ENCODE data around the gene SEC16A. TPM values are rescaled to one million over a fixed set of nuclear protein-coding genes. Genes with fewer than 3 reads are reported as not detected.
"Not testable (repeated sequence)": the region's sequence is repeated elsewhere in the genome, so short reads cannot be mapped to it uniquely, and the experiment has no call there.

SEC16A gene
- total and polyA plus RNA-seq, 3 experiments from 2014 or later = 42.9 to 78.0 (median 75.5) TPM

GRCh38 chr9:136429683-136430491 lies 53.0 kb downstream of the SEC16A start:
- Mint-ChIP-seq H3K27ac (no peak overlapping the region), H3K4me3 (no peak overlapping the region), H3K9me3 (no peaks in the 10 kb centered on the region), H3K36me3 (peaks cover 0 to 35% (median 0%) of the 10 kb centered on the region in 3 donors), H3K27me3 (no peaks in the 10 kb centered on the region), H3K4me1 (no peaks in the 10 kb centered on the region)
- ChIA-PET POLR2A (no interaction called here), CTCF (no interaction called here)
- H3K4me1 ChIP-seq (ENCODE audit: insufficient read depth, low read length) = no peaks in the 10 kb centered on the region
- no peaks in the 10 kb centered on the region for H3K27me3 ChIP-seq (ENCODE audit: insufficient read depth, low read length, poor library complexity, severe bottlenecking)
- no peaks in the 10 kb centered on the region for H3K9me3 ChIP-seq (ENCODE audit: low read length)
- H3K4me3 ChIP-seq (ENCODE audit: low read length) = no peak overlapping the region
- no peaks in the 10 kb centered on the region for H3K36me3 ChIP-seq (ENCODE audit: insufficient read depth, low read length)
- no peak overlapping the region for H3K27ac ChIP-seq (ENCODE audit: low read depth, low read length)
- DNase-seq = no peak

- no peak for DNase-seq
- Mint-ChIP-seq H3K27ac (no peak overlapping the region), H3K4me1 (no peaks in the 10 kb centered on the region), H3K4me3 (no peak overlapping the region), H3K9me3 (no peaks in the 10 kb centered on the region), H3K27me3 (no peaks in the 10 kb centered on the region), H3K36me3 (peaks cover 0 to 40% (median 0%) of the 10 kb centered on the region in 3 donors)
- H3K27ac ChIP-seq (ENCODE audit: low read depth, low read length) = no peak overlapping the region
- no peaks in the 10 kb centered on the region for H3K27me3 ChIP-seq (ENCODE audit: insufficient read depth, low read length, poor library complexity, severe bottlenecking)
- H3K36me3 ChIP-seq (ENCODE audit: insufficient read depth, low read length) = no peaks in the 10 kb centered on the region
- H3K4me1 ChIP-seq (ENCODE audit: insufficient read depth, low read length) = no peaks in the 10 kb centered on the region
- no peak overlapping the region for H3K4me3 ChIP-seq (ENCODE audit: low read length)
- POLR2A ChIA-PET = no interaction called here
- H3K9me3 ChIP-seq (ENCODE audit: low read length) = no peaks in the 10 kb centered on the region
- CTCF ChIA-PET = no interaction called here
These were observed 53.7 kb downstream of the SEC16A start for GRCh38 chr9:136429075-136429628.

- no peak for DNase-seq
- Mint-ChIP-seq H3K27me3 (no peaks in the 10 kb centered on the region), H3K4me3 (no peak overlapping the region), H3K4me1 (no peaks in the 10 kb centered on the region), H3K36me3 (peaks cover 0 to 62% (median 0%) of the 10 kb centered on the region in 3 donors), H3K9me3 (no peaks in the 10 kb centered on the region), H3K27ac (peak overlapping the region in 2 of 8 donors; percentile 18 to 58)
- CTCF ChIA-PET = interaction anchor here (1.3 kb wide), 1 partner anchor 13 kb away, joined by 5 read pairs; no protein-coding TSS in a partner anchor
- Histone ChIP-seq H3K4me1 (ENCODE audit: insufficient read depth, low read length) (no peaks in the 10 kb centered on the region), H3K27ac (ENCODE audit: low read depth, low read length) (no peak overlapping the region), H3K4me3 (ENCODE audit: low read length) (no peak overlapping the region), H3K36me3 (ENCODE audit: insufficient read depth, low read length) (no peaks in the 10 kb centered on the region), H3K27me3 (ENCODE audit: insufficient read depth, low read length, poor library complexity, severe bottlenecking) (no peaks in the 10 kb centered on the region), H3K9me3 (ENCODE audit: low read length) (no peaks in the 10 kb centered on the region)
- POLR2A ChIA-PET = no interaction called here
These were observed 56.1 kb downstream of the SEC16A start for GRCh38 chr9:136426787-136427186.

GRCh38 chr9:136425367-136425766 lies 57.5 kb downstream of the SEC16A start:
- peaks cover 0 to 72% (median 4%) of the 10 kb centered on the region in 3 donors for H3K36me3 Mint-ChIP-seq
- H3K9me3 ChIP-seq (ENCODE audit: low read length); H3K9me3 Mint-ChIP-seq; H3K27me3 ChIP-seq (ENCODE audit: insufficient read depth, low read length, poor library complexity, severe bottlenecking); H3K4me3 Mint-ChIP-seq; H3K4me1 Mint-ChIP-seq; H3K4me1 ChIP-seq (ENCODE audit: insufficient read depth, low read length); H3K36me3 ChIP-seq (ENCODE audit: insufficient read depth, low read length); H3K27me3 Mint-ChIP-seq; DNase-seq; H3K4me3 ChIP-seq (ENCODE audit: low read length); POLR2A ChIA-PET; H3K27ac ChIP-seq (ENCODE audit: low read depth, low read length): not testable (repeated sequence)
- CTCF ChIA-PET = interaction anchor here (1.1 to 1.7 kb wide), 4 partner anchors 11 to 18 kb away, joined by 3 to 6 read pairs (median 4); no protein-coding TSS in a partner anchor
- H3K27ac Mint-ChIP-seq = peak overlapping the region in 1 of 8 donors; percentile 60

GRCh38 chr9:136424750-136425362 lies 58.0 kb downstream of the SEC16A start:
- H3K27ac ChIP-seq (ENCODE audit: low read depth, low read length) = no peak overlapping the region
- POLR2A ChIA-PET = no interaction called here
- H3K4me1 Mint-ChIP-seq = no peaks in the 10 kb centered on the region
- CTCF ChIA-PET = interaction anchor here (1.1 to 1.7 kb wide), 3 partner anchors 14 to 18 kb away, joined by 3 to 6 read pairs (median 4); no protein-coding TSS in a partner anchor
- no peak overlapping the region for H3K4me3 Mint-ChIP-seq
- H3K27me3 ChIP-seq (ENCODE audit: insufficient read depth, low read length, poor library complexity, severe bottlenecking) = no peaks in the 10 kb centered on the region
- H3K27ac Mint-ChIP-seq = no peak overlapping the region
- no peaks in the 10 kb centered on the region for H3K9me3 Mint-ChIP-seq
- H3K27me3 Mint-ChIP-seq = no peaks in the 10 kb centered on the region
- no peak for DNase-seq
- H3K36me3 ChIP-seq (ENCODE audit: insufficient read depth, low read length) = peaks cover 9% of the 10 kb centered on the region
- no peaks in the 10 kb centered on the region for H3K9me3 ChIP-seq (ENCODE audit: low read length)
- peaks cover 0 to 67% (median 4%) of the 10 kb centered on the region in 3 donors for H3K36me3 Mint-ChIP-seq
- no peak overlapping the region for H3K4me3 ChIP-seq (ENCODE audit: low read length)
- no peaks in the 10 kb centered on the region for H3K4me1 ChIP-seq (ENCODE audit: insufficient read depth, low read length)

- H3K9me3 Mint-ChIP-seq = no peaks in the 10 kb centered on the region
- peaks cover 19% of the 10 kb centered on the region for H3K36me3 ChIP-seq (ENCODE audit: insufficient read depth, low read length)
- H3K27me3 ChIP-seq (ENCODE audit: insufficient read depth, low read length, poor library complexity, severe bottlenecking) = no peaks in the 10 kb centered on the region
- no peaks in the 10 kb centered on the region for H3K9me3 ChIP-seq (ENCODE audit: low read length)
- H3K4me3 Mint-ChIP-seq = no peak overlapping the region
- ChIA-PET CTCF (no interaction called here), POLR2A (interaction anchor here (0.5 kb wide), 1 partner anchor 835 kb away, joined by 4 read pairs; no protein-coding TSS in a partner anchor)
- H3K4me1 Mint-ChIP-seq = no peaks in the 10 kb centered on the region
- no peaks in the 10 kb centered on the region for H3K27me3 Mint-ChIP-seq
- H3K4me3 ChIP-seq (ENCODE audit: low read length) = no peak overlapping the region
- peak overlapping the region in 1 of 8 donors; percentile 36 for H3K27ac Mint-ChIP-seq
- DNase-seq = no peak
- H3K27ac ChIP-seq (ENCODE audit: low read depth, low read length) = no peak overlapping the region
- no peaks in the 10 kb centered on the region for H3K4me1 ChIP-seq (ENCODE audit: insufficient read depth, low read length)
- H3K36me3 Mint-ChIP-seq = peaks cover 0 to 65% (median 7%) of the 10 kb centered on the region in 3 donors
These were observed 59.3 kb downstream of the SEC16A start for GRCh38 chr9:136423432-136424146.

GRCh38 chr9:136422876-136423275 lies 60.0 kb downstream of the SEC16A start:
- CTCF ChIA-PET = no interaction called here
- no peak overlapping the region for H3K27ac Mint-ChIP-seq
- Histone ChIP-seq H3K36me3 (ENCODE audit: insufficient read depth, low read length) (peaks cover 26% of the 10 kb centered on the region), H3K27ac (ENCODE audit: low read depth, low read length) (no peak overlapping the region), H3K27me3 (ENCODE audit: insufficient read depth, low read length, poor library complexity, severe bottlenecking) (no peaks in the 10 kb centered on the region), H3K4me1 (ENCODE audit: insufficient read depth, low read length) (no peaks in the 10 kb centered on the region), H3K4me3 (ENCODE audit: low read length) (no peak overlapping the region), H3K9me3 (ENCODE audit: low read length) (no peaks in the 10 kb centered on the region)
- no peaks in the 10 kb centered on the region for H3K9me3 Mint-ChIP-seq
- POLR2A ChIA-PET = interaction anchor here (0.5 kb wide), 1 partner anchor 836 kb away, joined by 4 read pairs; no protein-coding TSS in a partner anchor
- peaks cover 0 to 70% (median 7%) of the 10 kb centered on the region in 3 donors for H3K36me3 Mint-ChIP-seq
- H3K27me3 Mint-ChIP-seq = no peaks in the 10 kb centered on the region
- no peak overlapping the region for H3K4me3 Mint-ChIP-seq
- DNase-seq = no peak
- no peaks in the 10 kb centered on the region for H3K4me1 Mint-ChIP-seq

Data from CD8-positive, alpha-beta memory T cell (primary cell).